T47D (cell line): Measurements from ENCODE around the gene SUPT4H1.
"Not testable (repeated sequence)": the region's sequence is repeated elsewhere in the genome, so short reads cannot be mapped to it uniquely, and the experiment has no call there.

Experiments
- DNase-seq, 2 experiments: peaks; one replicate each; pipeline versions ENCODE4 v3.0.0 to v3.0.0-alpha.2; 2011 to 2012; ENCODE audit warnings: low read depth in 1 of 2, low spot score in 1 of 2
- JUND ChIP-seq: IDR thresholded peaks from 2 replicates; pipeline ENCODE4 v1.6.1; 2012; ENCODE audit warnings: low read depth
- in situ Hi-C: cut with HindIII; loops from 2 replicates; pipeline ENCODE4 v1.10.0; 2016; ENCODE audit warnings: low sequenced_read_pairs, low pct_unique_long_range_greater_than_20kb

Gene SUPT4H1

DNA sequence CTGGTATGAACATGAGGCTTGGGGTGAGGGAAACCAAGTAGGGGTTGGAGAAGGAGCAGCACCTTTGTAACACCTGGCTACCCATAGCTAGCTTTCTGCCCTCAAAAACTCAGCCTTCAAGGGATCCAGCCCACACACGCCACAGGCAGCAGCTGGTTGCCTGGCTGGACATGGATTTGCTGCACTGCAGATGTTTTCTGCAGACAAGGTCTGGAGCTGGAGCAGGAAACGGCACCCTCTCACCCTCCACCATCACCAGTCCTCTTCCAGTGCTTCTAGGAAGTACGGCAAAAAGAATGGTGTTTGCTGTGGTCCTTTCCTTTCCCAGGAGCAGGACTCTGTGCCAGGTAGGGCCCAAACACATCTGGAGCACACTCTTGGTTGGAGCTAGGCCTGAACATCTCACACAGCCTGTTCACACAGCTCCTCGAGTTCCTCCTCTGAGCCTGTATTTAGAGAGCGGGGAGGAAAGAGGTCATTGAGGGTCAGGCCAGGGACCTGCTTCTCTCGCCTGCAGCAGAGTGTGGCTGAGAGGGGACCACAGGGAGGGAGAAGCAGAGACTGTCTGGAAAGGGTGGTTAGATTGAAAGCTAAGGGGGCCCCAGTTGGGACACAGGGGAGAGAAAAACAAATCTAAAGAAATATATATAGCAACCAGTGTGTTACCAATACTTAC lies 2.7 kb upstream of the SUPT4H1 start:
- no peak for DNase-seq
- TF ChIP-seq JUND, result no peak
- in situ Hi-C loops, result no loop called here

- TF ChIP-seq JUND, result no peak
- in situ Hi-C loops, result no loop called here
- no peak for DNase-seq
Observed at GRCh38 chr17:58353389-58353825, 1.4 kb upstream of the SUPT4H1 start.

GRCh38 chr17:58352596-58353388 lies 791 bp upstream of the SUPT4H1 start:
- DNase-seq, result peak; percentile 42 to 51
- TF ChIP-seq JUND, result no peak
- in situ Hi-C loops, result no loop called here

- TF ChIP-seq JUND, result no peak
- DNase-seq, result no peak
- in situ Hi-C loops, result no loop called here
Observed at GRCh38 chr17:58351182-58351581, 819 bp downstream of the SUPT4H1 start.

- TF ChIP-seq JUND, result no peak
- in situ Hi-C loops, result no loop called here
- DNase-seq, result no peak
Observed at GRCh38 chr17:58348038-58348437, 4.0 kb downstream of the SUPT4H1 start.

DNA sequence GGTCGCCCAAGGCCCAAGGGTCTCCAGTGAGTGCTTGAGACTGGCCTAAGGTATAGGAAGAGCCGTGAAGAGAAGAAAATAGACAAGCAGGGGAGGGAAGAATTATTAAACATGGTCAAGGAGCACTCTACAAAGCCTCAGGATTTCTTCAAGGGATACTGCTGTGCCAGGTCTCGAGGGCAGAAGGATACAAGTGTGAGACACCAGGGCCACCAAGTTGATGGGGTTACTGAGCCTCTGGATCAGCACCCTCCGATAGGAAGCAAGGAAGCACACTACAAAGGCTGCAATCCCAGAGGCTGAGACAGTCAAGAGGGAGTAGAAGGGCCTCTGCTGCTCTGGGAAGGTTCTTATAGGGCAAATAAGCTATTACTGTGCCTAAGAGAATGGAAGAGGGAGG lies 6.5 kb downstream of the SUPT4H1 start:
- in situ Hi-C loops, result no loop called here
- no peak for DNase-seq
- no peak for TF ChIP-seq JUND

DNA sequence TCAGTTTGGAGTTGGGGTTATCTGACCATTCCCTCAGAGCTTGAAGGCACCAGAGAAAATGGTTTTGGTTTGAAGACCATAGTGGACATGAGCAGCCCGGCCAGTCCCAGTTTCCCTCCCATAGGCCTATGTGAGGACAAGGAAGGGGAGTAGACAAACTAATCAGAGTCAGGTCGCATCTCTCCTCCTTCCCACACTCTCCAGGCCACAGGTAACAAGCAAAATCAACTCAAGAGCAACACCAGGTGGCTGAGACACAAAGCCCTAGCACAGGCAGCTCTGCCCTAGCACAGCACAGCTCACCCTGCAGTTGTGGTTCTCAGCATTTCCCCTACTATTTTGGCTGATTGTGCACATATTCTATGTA lies 7.2 kb downstream of the SUPT4H1 start:
- no peak for DNase-seq
- no peak for TF ChIP-seq JUND
- in situ Hi-C loops, result no loop called here

DNA sequence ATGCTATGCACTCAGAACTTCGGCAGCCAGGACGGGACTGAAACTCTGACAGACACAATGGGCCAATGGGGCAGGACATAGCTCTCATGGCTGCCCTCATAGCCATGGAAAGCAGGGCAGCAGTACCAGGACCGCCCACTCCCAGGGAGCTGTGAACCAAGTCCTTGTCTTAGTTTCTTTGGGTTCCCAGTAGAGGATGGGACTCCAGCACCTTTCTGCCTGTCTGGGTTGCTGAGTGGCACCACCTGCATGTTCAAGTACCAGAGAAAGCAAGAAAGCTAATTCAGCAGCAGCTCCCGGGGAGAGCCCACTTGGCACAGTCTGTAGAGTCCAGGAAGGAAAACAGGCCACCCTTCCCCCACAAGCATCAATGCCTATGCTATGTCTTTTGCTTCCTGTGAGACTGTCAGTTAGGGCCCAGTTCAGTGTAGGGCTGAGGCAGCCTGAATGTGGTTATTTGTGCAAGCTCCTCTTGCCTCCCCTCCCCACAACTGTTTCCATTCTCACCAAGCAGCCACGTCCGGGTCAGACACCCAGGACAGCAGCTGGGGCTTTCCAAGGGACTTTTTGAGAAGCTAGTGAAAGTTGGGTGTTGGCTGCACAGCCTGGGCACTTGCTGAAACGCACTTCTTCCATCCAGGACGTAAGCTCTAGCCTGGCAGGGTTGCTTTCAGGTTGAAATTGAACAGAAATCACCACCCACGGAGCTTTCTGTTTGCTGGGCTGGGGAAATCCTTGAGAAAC lies 7.8 kb downstream of the SUPT4H1 start:
- no peak for TF ChIP-seq JUND
- DNase-seq, result no peak
- in situ Hi-C loops, result no loop called here

- no peak for TF ChIP-seq JUND
- in situ Hi-C loops, result no loop called here
- DNase-seq, result no peak
Observed at GRCh38 chr17:58343131-58343530, 8.9 kb downstream of the SUPT4H1 start.

DNA sequence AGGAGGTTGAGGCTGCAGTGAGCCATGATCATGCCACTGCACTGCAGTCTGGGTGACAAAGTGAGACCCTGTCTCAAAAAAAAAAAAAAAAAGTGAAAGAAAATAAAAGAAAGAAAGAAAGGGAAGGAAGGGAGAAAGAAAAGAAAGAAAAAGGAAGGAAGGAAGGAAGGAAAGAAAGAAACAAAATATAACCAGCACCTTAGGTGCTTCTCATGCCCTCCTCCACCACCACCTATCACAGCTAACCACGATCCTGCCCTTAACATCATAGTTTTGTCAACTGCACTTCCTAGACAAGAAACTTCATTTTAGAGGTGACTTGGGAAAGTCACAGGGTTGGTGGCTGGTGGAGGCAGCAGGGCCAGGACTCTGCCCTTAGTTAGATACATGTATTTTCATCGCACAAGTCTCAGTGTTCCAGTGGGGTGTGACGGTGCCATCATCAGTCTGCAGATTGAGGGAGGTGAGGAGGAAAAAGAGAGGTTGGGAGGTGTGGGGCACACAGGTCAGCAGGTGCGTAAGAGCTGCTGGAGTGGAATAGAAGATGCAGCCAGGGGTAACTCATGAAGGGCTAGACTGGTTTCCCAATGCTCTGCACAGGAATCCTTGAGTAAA lies 10.0 kb downstream of the SUPT4H1 start:
- no peak for DNase-seq
- no peak for TF ChIP-seq JUND
- in situ Hi-C loops, result no loop called here

GRCh38 chr17:58341136-58341860 lies 10.7 kb downstream of the SUPT4H1 start:
- not testable (repeated sequence) for DNase-seq

GRCh38 chr17:58340405-58340876 lies 11.6 kb downstream of the SUPT4H1 start:
- no peak for DNase-seq
- TF ChIP-seq JUND, result no peak
- in situ Hi-C loops, result no loop called here

More at GRCh38 chr17:58341136-58341860, 10.7 kb downstream of the SUPT4H1 start:
- in situ Hi-C loops, result not testable (repeated sequence)
